OCI-LY7 (cell line): ENCODE results near the gene ITK.

ENCODE experiments used
- EZH2phosphoT487 ChIP-seq: fragments of 200-600 bp; sonication (generic); IDR thresholded peaks from 2 replicates; pipeline ENCODE4 v1.6.1; 2018; ENCODE audit warnings: low read depth, borderline replicate concordance, mild to moderate bottlenecking, mixed run types, antibody characterized with exemption, low read length, moderate library complexity, mixed read lengths
- TF ChIP-seq, protein P1 (sequence below): fragments of 200-600 bp; sonication (generic); conservative IDR thresholded peaks from 2 replicates; pipeline ENCODE4 v1.5.1; 2014; ENCODE audit warnings: mild to moderate bottlenecking, antibody characterized with exemption, low read length, moderate library complexity, mixed read lengths

DNA sequence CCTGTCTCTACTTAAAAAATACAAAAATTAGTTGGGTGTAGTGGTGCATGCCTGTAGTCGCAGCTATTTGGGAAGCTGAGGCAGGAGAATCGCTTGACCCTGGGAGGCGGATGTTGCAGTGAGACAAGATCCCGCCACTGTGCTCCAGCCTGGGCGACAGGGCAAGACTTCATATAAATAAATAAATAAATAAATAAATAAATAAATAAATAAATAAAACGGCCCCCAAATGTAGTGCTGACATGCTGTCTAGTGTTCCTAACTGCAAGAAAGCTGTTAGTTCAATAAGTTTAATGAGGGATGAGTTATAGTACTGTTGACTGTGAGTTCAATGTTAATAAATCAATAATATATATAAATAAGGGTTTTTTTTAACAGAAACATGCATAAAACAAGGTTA, 77.8 kb downstream of the ITK start:
- TF ChIP-seq, protein P1, sequence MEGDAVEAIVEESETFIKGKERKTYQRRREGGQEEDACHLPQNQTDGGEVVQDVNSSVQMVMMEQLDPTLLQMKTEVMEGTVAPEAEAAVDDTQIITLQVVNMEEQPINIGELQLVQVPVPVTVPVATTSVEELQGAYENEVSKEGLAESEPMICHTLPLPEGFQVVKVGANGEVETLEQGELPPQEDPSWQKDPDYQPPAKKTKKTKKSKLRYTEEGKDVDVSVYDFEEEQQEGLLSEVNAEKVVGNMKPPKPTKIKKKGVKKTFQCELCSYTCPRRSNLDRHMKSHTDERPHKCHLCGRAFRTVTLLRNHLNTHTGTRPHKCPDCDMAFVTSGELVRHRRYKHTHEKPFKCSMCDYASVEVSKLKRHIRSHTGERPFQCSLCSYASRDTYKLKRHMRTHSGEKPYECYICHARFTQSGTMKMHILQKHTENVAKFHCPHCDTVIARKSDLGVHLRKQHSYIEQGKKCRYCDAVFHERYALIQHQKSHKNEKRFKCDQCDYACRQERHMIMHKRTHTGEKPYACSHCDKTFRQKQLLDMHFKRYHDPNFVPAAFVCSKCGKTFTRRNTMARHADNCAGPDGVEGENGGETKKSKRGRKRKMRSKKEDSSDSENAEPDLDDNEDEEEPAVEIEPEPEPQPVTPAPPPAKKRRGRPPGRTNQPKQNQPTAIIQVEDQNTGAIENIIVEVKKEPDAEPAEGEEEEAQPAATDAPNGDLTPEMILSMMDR: no peak
- TF ChIP-seq EZH2phosphoT487: no peak
